GM20431 (cell line): ENCODE measurements around the gene KLC4.

Experiments
- in situ Hi-C: fragments of 300-500 bp; cut with MseI, MboI; formaldehyde crosslinking; loops from one replicate; pipeline ENCODE4 v1.15.0; 2020; ENCODE audit warnings: low sequenced_read_pairs; ENCODE audit not compliant: unreplicated experiment

The KLC4 gene

GRCh38 chr6:43120944-43121913 lies 61.8 kb downstream of the KLC4 start:
- in situ Hi-C loops, result no loop called here

- in situ Hi-C loops, result no loop called here
Measured at GRCh38 chr6:43122146-43122545, 62.7 kb downstream of the KLC4 start.

- in situ Hi-C loops, result no loop called here
Measured at GRCh38 chr6:43123461-43124314, 64.3 kb downstream of the KLC4 start.

DNA sequence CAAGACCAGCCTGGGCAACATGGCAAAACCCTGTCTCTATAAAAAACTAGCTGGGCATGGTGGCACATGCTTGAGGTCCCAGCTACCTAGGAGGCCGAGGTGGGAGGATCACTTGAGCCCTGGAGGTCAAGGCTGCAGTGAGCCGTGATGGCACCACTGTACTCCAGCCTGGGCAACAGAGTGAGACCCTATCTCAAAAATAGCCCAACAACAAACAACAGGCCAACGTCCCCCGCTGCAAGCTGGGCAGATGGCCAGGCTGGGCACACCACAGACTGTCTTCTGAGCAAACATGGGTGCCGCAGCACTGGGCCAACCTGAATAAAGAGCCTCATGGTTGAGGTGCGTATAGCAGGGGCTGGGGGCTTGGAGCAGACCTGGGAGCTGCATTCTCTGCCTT lies 65.0 kb downstream of the KLC4 start:
- in situ Hi-C loops, result no loop called here
